ENCODE results near the gene ATG2A.

DNA sequence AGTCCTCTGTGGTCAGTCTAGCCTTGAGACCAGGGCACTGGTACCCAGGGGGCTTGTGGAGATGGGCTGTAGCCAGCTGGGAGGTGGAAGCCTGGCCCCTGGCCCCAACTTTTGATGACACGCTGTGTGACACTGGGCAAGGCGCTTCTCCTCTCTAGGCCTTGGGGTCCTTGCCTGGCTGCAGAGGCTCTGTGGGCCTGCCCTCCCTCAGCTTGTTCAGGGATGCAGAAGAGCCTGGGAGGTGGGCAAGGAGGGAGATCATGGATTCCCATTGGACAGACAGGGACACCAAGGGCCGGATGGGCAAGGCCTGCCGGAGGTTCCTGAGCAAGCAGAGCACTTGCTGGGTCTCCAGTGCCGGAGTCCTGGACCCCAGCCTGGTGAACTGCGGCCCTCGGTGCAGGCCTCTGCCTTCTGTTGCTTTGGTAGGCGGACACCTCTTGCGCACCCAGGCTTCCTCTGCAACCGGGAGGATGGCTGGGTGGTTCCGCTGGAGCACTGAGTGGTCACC lies 6.2 kb upstream of the ATG2A start:
- TF ChIP-seq POLR2A (IDR thresholded peaks at IDR 0.05; ENCODE audit: low read depth) (no peak), POLR2AphosphoS5 (IDR thresholded peaks at IDR 0.05) (no peak)
- TF ChIP-seq, protein P1, sequence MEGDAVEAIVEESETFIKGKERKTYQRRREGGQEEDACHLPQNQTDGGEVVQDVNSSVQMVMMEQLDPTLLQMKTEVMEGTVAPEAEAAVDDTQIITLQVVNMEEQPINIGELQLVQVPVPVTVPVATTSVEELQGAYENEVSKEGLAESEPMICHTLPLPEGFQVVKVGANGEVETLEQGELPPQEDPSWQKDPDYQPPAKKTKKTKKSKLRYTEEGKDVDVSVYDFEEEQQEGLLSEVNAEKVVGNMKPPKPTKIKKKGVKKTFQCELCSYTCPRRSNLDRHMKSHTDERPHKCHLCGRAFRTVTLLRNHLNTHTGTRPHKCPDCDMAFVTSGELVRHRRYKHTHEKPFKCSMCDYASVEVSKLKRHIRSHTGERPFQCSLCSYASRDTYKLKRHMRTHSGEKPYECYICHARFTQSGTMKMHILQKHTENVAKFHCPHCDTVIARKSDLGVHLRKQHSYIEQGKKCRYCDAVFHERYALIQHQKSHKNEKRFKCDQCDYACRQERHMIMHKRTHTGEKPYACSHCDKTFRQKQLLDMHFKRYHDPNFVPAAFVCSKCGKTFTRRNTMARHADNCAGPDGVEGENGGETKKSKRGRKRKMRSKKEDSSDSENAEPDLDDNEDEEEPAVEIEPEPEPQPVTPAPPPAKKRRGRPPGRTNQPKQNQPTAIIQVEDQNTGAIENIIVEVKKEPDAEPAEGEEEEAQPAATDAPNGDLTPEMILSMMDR (IDR thresholded peaks at IDR 0.05), result no peak

All from esophagus muscularis mucosa (tissue), 3 donors.